Astrocyte (in vitro differentiated cells and primary cell): ENCODE data around the gene PDIA5.
"Not testable (repeated sequence)": the region's sequence is repeated elsewhere in the genome, so short reads cannot be mapped to it uniquely, and the experiment has no call there.

Experiments used
- EZH2 ChIP-seq: IDR thresholded peaks from 2 replicates; pipeline ENCODE4 v1.6.1; 2012; ENCODE audit warnings: mild to moderate bottlenecking, low read length, inconsistent platforms; ENCODE audit not compliant: insufficient read depth
- TF ChIP-seq, protein P1 (sequence below): IDR thresholded peaks from 2 replicates; pipeline ENCODE4 v1.5.1; 2011; ENCODE audit warnings: low read depth, mild to moderate bottlenecking, inconsistent platforms, low read length, moderate library complexity; ENCODE audit not compliant: insufficient read depth

DNA sequence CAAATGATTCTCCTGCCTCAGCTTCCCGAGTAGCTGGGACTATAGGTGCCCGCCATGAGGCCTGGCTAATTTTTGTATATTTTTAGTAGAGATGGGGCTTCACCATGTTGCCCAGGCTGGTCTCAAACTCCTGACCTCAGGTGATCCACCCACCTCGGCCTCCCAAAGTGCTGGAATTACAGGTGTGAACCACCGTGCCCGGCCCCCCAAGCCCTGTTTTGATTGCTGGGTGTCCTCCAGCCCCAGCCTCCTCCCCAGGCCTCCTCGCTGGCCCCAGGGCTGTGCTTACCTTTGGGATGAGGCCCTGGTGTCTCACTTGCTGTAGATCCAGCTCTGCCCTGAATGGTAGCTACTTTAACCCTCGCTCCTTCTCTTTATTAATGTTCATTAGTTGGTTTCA is 45.8 kb downstream of the PDIA5 start:
- TF ChIP-seq, protein P1, sequence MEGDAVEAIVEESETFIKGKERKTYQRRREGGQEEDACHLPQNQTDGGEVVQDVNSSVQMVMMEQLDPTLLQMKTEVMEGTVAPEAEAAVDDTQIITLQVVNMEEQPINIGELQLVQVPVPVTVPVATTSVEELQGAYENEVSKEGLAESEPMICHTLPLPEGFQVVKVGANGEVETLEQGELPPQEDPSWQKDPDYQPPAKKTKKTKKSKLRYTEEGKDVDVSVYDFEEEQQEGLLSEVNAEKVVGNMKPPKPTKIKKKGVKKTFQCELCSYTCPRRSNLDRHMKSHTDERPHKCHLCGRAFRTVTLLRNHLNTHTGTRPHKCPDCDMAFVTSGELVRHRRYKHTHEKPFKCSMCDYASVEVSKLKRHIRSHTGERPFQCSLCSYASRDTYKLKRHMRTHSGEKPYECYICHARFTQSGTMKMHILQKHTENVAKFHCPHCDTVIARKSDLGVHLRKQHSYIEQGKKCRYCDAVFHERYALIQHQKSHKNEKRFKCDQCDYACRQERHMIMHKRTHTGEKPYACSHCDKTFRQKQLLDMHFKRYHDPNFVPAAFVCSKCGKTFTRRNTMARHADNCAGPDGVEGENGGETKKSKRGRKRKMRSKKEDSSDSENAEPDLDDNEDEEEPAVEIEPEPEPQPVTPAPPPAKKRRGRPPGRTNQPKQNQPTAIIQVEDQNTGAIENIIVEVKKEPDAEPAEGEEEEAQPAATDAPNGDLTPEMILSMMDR: not testable (repeated sequence)
- TF ChIP-seq EZH2: not testable (repeated sequence)
